ENCODE data around the gene NFAT5.
"Not testable (repeated sequence)": the region's sequence is repeated elsewhere in the genome, so short reads cannot be mapped to it uniquely, and the experiment has no call there.

The NFAT5 gene

GRCh38 chr16:69555437-69555836 lies 10.3 kb upstream of the NFAT5 start:
- no peak for DNase-seq (ENCODE audit: low spot score)

GRCh38 chr16:69555867-69556266 lies 9.9 kb upstream of the NFAT5 start:
- no peak for DNase-seq (ENCODE audit: low spot score)

- no peak for DNase-seq (ENCODE audit: low spot score)
These were observed 6.6 kb upstream of the NFAT5 start for GRCh38 chr16:69559164-69559563.

GRCh38 chr16:69561367-69561766 lies 4.4 kb upstream of the NFAT5 start:
- DNase-seq (ENCODE audit: low spot score), result not testable (repeated sequence)

- DNase-seq (ENCODE audit: low spot score), result no peak
These were observed 3.9 kb upstream of the NFAT5 start for GRCh38 chr16:69561901-69562300.

GRCh38 chr16:69562813-69563212 lies 3.0 kb upstream of the NFAT5 start:
- DNase-seq (ENCODE audit: low spot score), result no peak

- DNase-seq (ENCODE audit: low spot score), result peak; percentile 91
These were observed 1.9 kb upstream of the NFAT5 start for GRCh38 chr16:69563605-69564580.

- DNase-seq (ENCODE audit: low spot score), result no peak
These were observed 708 bp upstream of the NFAT5 start for GRCh38 chr16:69564845-69565670.

- DNase-seq (ENCODE audit: low spot score), result peak; percentile 6
These were observed 644 bp downstream of the NFAT5 start for GRCh38 chr16:69566240-69566980.

- DNase-seq (ENCODE audit: low spot score), result peak; percentile 19
These were observed 1.4 kb downstream of the NFAT5 start for GRCh38 chr16:69566981-69567680.

GRCh38 chr16:69568676-69569075 lies 2.9 kb downstream of the NFAT5 start:
- no peak for DNase-seq (ENCODE audit: low spot score)

GRCh38 chr16:69578771-69579170 lies 13.0 kb downstream of the NFAT5 start:
- DNase-seq (ENCODE audit: low spot score), result not testable (repeated sequence)

GRCh38 chr16:69579783-69580481 lies 14.2 kb downstream of the NFAT5 start:
- DNase-seq (ENCODE audit: low spot score), result no peak

- DNase-seq (ENCODE audit: low spot score), result no peak
These were observed 15.5 kb downstream of the NFAT5 start for GRCh38 chr16:69581297-69581696.

GRCh38 chr16:69584493-69584892 lies 18.7 kb downstream of the NFAT5 start:
- DNase-seq (ENCODE audit: low spot score), result not testable (repeated sequence)

GRCh38 chr16:69589434-69590269 lies 23.9 kb downstream of the NFAT5 start:
- no peak for DNase-seq (ENCODE audit: low spot score)

GRCh38 chr16:69590590-69590989 lies 24.8 kb downstream of the NFAT5 start:
- no peak for DNase-seq (ENCODE audit: low spot score)

- no peak for DNase-seq (ENCODE audit: low spot score)
These were observed 28.0 kb downstream of the NFAT5 start for GRCh38 chr16:69593751-69594255.

- DNase-seq (ENCODE audit: low spot score), result no peak
These were observed 29.6 kb downstream of the NFAT5 start for GRCh38 chr16:69595127-69596036.
